Measurements from ENCODE around the gene CTU2.

Gene CTU2

GRCh38 chr16:88743693-88744576 is 37.6 kb downstream of the CTU2 start:
- peak; percentile 76 for DNase-seq (ENCODE audit: low read depth)

DNA sequence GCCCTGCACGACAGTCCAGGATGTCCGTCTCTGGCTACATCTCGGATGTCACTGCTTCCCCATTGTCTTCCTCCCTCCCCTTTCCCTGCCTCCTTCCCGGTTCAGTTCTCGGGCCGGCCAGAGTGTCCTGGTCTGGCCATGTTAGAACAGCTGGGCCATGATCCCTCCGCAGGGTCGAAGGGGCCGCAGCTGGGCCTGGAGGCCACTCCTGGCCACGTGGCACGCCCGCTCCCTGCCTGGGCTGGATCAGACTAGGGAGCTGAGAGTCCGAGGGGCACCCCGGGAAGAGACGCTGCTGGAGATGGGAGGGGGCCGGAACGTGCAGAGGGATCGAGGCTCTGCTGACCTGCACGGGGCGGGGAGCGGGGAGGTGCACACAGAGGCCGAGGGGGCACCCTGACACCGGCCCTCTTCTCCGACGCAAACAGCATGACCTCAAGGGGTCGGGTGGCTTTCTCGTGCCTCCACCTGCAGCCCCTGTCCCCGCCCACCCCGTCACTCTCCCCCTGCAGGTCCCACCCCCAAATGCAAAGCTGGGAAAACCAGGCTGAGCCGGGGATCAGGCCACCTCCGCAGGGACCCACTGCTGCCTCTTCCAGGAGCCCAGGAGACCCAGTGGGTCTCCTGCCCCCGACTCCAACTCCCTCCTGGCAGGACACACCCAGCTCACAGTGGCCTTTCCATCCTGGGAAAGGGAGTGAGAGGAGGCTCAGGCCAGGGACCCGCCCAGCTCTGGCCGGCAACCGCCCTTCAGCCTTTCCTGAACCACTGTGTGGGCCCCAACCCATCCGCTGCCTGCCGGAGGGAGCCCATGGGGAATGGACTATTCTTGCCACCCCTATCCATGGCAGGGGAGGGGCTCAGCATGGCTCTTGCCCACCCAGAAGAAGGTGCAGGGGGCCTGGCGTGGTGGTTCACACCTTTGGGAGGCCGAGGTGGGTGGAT is 38.5 kb downstream of the CTU2 start:
- DNase-seq (ENCODE audit: low read depth), result no peak

DNA sequence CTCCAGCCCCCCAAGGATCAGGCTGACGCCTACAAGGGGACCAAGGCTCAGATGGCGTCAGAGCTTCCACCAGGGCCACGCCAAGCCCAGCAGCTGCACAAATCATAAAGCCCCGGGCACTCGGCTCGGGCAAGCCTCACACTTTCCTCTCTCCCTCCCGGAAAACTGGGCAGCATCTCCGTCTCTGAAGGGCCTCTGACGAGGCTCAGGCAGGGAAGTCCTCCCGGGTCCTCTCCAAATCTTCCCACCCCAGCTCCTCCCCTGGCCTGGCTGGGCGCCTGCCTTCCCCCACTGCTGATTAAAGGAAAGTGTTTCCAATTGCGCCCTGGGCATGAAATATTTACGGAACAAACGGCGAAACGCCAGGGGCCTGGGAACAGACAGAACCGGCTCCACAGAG is 40.2 kb downstream of the CTU2 start:
- no peak for DNase-seq (ENCODE audit: low read depth)

- no peak for DNase-seq (ENCODE audit: low read depth)
Measured at GRCh38 chr16:88747588-88748301, 41.4 kb downstream of the CTU2 start.

DNA sequence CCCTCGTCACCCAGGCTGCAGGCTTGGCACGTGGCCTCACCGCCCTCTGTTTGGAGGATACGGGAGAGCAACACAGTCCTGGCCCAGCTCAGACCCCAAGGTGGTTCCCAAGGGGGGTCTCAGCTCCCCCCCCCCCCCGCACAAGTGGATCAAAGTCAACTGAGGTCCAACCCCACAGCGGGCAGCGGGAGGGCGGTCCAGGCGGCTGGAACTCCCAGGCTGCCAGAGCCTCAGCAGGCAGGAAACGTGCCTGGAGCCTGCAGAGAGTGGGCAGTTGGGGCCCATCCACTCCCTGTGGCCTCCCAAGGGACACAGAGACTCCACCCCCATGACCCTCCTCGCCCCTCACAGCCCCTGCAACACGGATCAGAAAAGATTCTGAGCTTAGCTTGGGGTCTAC is 42.1 kb downstream of the CTU2 start:
- DNase-seq (ENCODE audit: low read depth), result no peak

DNA sequence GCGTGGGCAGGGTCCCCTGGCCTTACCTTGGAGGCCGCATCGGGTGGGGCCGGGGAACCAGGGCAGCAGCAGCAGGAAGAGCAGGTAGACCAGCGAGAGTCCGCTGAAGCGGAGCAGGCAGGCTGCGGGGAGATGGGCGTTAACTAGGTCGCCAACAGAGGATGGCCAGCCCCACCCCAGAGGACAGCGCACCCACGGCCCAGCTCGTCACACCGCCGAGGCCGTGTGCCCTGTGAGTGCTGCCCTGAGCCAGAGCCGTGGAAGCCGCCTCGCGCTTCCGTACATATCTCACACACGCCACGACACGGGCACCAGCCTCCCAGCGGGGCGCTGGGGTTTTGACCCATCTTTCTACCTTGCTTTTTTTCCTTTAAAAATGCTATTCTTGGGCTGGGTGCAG is 43.1 kb downstream of the CTU2 start:
- no peak for DNase-seq (ENCODE audit: low read depth)

- DNase-seq (ENCODE audit: low read depth), result no peak
Measured at GRCh38 chr16:88750854-88751253, 44.6 kb downstream of the CTU2 start.

GRCh38 chr16:88752386-88753002 is 46.2 kb downstream of the CTU2 start:
- no peak for DNase-seq (ENCODE audit: low read depth)

DNA sequence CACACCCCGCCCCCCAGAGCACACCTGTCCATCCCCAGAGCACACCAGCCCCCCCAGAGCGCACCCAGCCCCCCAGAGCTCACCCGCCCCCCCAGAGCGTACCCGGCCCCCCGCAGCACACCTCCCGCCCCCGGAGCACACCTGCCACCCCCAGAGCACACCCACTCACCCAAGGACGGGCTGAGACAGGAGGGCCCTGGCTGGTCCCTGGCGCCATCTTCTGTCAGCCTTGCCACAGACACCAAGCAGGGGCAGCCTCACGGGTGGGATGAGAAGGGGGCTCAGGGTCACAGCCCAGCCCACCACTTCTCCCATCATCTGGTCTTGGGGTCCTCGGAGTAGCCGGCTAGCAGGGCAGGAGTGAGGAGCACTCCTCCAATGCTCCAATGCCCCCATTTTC is 46.9 kb downstream of the CTU2 start:
- no peak for DNase-seq (ENCODE audit: low read depth)

DNA sequence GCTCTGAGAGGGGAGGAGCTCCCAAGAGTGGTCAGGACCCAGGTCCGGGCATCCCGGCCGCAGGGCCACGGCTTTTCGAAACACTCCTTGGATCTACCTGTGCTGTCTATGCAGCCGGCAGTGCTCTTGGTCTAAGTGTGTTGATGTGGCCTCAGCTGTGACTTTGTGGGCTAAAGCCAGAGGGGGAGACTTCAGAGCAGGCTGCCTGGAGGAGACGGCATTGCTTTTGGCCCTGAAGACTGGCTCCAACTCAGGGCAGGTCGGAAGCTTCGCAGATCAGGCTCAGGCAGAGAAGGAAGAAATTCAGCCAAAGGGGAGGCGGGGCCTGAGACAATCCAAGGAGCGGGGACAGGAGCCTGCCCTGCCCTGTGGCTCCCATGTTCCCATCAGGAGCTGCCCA is 47.3 kb downstream of the CTU2 start:
- DNase-seq (ENCODE audit: low read depth), result no peak

- DNase-seq (ENCODE audit: low read depth), result no peak
Measured at GRCh38 chr16:88754109-88754911, 48.0 kb downstream of the CTU2 start.

GRCh38 chr16:88754912-88755744 is 48.8 kb downstream of the CTU2 start:
- no peak for DNase-seq (ENCODE audit: low read depth)

DNA sequence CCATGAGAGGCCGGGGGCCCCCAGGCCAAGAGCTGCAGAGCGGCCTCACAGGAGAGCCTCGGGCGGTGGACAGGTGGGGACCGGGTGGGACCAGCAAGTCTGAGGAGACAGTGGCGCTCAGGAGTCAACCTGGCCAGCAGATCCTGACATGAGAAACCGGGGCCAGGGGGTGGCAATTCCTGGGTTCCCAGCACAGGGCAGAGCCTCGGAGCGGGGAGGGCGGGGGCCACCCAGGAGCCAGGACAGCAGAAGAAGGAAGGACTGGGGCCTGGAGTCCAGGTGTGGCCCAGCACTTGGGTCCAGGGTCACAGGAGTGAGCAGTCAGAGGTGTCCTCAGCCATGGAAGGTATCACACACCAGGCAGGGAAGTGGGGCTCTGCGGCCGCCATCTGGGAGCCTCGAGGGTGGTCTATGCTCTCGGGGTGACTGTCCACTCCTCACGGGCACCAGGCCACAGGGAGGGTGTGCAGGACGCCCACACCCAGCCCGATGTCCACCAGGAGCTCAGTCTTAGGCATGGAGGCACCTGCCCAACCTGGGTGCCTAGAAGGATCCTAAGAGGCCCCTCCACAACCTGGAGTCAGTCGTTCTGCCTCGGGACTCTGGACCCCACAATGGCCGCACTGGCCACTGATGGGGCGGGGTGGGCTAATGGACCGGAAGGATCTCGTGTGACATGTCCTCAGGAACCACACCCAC is 49.6 kb downstream of the CTU2 start:
- DNase-seq (ENCODE audit: low read depth), result no peak

DNA sequence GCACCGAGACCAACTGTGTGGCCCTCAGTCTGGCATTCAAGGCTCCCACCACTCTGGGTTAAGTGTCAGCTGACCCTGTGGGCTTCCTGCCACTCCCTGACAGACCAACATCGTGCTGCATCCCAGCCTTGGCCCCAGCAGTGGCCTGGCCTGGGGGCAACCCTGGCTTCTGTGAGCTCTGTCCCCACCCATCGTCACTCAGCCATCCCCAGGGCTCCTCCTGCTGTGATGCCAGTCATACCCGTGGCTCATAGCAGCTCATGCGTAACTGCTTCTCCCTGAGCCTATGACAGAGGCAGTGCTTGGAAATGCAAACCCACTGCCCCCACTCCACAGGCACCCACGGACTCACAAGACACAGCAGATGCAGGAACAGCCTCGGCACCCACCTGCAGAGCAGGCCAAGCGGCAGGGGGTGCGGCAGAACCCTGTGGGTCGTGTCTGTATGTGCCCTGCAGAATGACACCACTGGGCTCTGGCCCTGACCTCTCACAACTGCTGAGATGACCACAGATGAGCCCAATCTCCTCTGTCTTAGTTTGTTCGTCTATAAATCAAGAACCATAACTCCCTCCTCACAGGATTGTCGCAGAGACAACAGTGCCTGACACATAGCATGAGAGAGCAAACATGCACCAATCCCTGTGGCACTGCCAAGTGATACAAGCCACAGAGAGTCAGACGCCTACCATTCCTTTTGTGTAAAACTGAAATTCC is 52.1 kb downstream of the CTU2 start:
- no peak for DNase-seq (ENCODE audit: low read depth)

- no peak for DNase-seq (ENCODE audit: low read depth)
Measured at GRCh38 chr16:88758944-88759244, 52.6 kb downstream of the CTU2 start.

DNA sequence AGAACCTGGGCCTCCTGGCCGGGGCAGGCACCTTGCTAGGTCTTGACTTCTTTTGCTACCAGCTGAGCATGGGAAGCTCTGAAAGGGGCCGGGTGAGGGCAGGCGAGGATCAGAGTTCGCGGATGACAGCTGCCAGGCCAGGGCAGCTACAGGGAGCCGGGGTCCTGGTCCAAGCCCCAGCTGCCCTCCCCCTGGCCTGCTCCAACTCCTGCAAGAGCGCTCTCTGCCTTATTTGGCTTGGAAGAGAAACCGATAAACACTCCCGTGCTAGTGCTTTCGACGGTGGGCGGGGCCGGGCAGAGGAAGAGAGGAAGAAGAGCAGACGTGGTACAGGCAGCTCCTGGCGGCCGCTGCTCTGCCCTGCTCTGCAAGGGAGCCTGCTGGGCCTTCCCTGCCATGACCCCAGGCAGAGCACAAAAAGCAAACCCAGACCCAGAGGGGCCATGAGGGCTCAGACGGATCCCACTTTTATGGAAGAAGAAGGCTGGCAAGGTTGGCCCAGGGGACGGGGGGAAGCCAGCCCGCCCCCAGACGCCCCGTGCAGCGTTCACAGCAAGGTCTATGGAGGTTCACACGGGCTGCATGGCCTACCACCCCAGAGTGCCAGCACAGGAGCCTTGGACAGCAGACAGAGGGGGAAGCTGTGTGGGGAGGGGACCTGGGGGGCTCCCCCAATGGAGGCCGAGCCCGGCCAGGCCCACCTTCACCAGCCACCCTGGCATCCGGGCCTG is 53.1 kb downstream of the CTU2 start:
- peak; percentile 49 for DNase-seq (ENCODE audit: low read depth)

GRCh38 chr16:88759976-88760350 is 53.7 kb downstream of the CTU2 start:
- DNase-seq (ENCODE audit: low read depth), result no peak

DNA sequence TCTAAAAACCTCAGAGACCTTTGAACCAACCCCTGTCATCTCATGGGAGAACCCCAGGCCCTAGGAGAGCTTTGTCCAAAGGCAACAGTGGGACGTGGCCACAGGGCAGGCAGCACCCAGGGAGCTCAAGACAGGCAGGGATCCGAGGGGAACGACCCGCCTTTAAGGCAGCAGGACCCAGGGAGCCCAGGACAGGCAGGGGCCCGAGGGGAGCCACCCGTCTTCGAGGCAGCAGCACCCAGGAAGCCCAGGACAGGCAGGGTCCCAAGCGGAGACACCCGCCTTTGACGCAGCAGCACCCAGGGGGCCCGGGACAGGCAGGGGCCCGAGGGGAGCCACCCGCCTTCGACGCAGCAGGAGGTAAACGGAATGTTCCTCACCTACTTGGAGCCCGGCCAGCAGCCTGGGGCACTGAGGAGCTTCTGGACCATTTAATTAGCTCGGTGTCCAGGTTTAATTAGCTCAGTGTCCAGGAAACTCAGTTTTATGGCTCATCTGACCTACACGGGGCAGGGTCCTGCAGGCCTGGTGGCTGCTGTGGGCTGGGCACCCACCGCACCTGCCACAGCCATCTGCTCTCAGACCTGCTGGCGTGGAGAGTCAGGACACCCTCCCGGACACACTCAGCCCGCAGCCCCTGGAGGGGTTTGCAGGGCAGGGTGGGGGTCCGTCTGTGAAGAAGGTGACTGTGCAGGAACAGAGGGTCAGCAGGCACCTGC is 54.3 kb downstream of the CTU2 start:
- no peak for DNase-seq (ENCODE audit: low read depth)
